Esophagus squamous epithelium (tissue), 5 donors: ENCODE results near the gene DENND11. TPM values are rescaled to one million over a fixed set of nuclear protein-coding genes. Genes with fewer than 3 reads are reported as not detected.

Source experiments
- DNase-seq: peaks from one replicate; lab custom pipeline; 2025; lab: John Stamatoyannopoulos, UW
- H3K27ac ChIP-seq, 4 donors: fragments of 200-600 bp; sonication (generic); one replicate each; pipeline ENCODE4 v1.5.1; 2016 to 2019; ENCODE audit warnings: mild to moderate bottlenecking in 1 of 4
- H3K27me3 ChIP-seq, 4 donors: fragments of 200-600 bp; sonication (generic); 1 replicate in 3 of 4; 2 replicates in 1 of 4; pipeline versions ENCODE4 v1.5.1 to v1.6.0; 2017 to 2021; ENCODE audit warnings: antibody characterized with exemption in 1 of 4
- H3K36me3 ChIP-seq, 3 donors: fragments of 200-600 bp; sonication (generic); one replicate each; pipeline ENCODE4 v1.5.1; 2016 to 2019
- H3K4me1 ChIP-seq, 3 donors: fragments of 200-600 bp; sonication (generic); one replicate each; pipeline ENCODE4 v1.5.1; 2017 to 2019
- H3K4me3 ChIP-seq, 4 donors: fragments of 200-600 bp; sonication (generic); 1 replicate in 3 of 4; 2 replicates in 1 of 4; pipeline ENCODE4 v1.5.1; 2016 to 2019; ENCODE audit warnings: mild to moderate bottlenecking in 2 of 4, moderate library complexity in 1 of 4
- H3K9me3 ChIP-seq, 3 donors: fragments of 200-600 bp; sonication (generic); one replicate each; pipeline ENCODE4 v1.5.1; 2016 to 2019
- POLR2A ChIP-seq, 4 donors: fragments of 450-650 bp; IDR thresholded peaks; one replicate each; pipeline ENCODE4 v1.6.1; 2017; ENCODE audit warnings: antibody characterized with exemption in 4 of 4, mild to moderate bottlenecking in 4 of 4, moderate library complexity in 3 of 4
- WGBS, 2 donors: methylation state at CpG; one replicate each; pipeline ENCODE4 v1.1.5; 2018; 5-methylcytosine and 5-hydroxymethylcytosine counted together
- intact Hi-C: fragments of 100-400 bp; cut with DNase I; formaldehyde crosslinking; loops from one replicate; pipeline ENCODE4 v1.15.0; 2022
- total RNA-seq, 4 donors: library from RNA; depleted of rRNA; stranded (reverse); fragments of >200 nt; gene quantifications; one replicate each; pipeline ENCODE4 v1.1.0, GENCODE V29; 2016
- TF ChIP-seq, protein P1 (sequence below), 6 experiments: fragments of 450-650 bp in 4 of 6; fragments of 200-600 bp in 2 of 6; sonication (generic) in 2 of 6; IDR thresholded peaks; one replicate each; pipeline ENCODE4 v1.5.1; 2016 to 2019; ENCODE audit warnings: antibody characterized with exemption in 6 of 6, mild to moderate bottlenecking in 4 of 6, moderate library complexity in 4 of 6
- donor health status: DM: yes; HTN: yes; CAD: no.

Gene DENND11
- total RNA-seq, 4 donors from 2014 or later = 11.8 to 28.6 (median 14.2) TPM

DNA sequence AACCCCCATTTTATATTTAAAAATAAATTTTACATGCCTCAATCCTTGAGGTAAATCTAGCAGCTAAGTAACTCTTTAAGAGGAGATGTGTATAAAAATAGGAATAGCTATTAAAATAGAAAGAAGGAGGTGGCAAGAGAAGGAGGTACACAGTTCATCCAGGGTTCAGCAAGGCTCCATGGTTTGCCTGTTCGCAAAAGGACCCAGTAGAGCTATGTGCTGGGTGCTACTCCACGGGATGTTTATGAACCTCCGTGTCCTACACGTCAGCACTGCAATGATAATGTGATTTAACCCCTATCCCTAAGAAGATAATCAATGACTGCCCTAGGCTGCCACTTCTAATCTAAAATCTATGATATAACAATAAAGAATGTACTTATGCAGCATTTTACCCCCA lies 926 bp upstream of the DENND11 start:
- TF ChIP-seq, protein P1, sequence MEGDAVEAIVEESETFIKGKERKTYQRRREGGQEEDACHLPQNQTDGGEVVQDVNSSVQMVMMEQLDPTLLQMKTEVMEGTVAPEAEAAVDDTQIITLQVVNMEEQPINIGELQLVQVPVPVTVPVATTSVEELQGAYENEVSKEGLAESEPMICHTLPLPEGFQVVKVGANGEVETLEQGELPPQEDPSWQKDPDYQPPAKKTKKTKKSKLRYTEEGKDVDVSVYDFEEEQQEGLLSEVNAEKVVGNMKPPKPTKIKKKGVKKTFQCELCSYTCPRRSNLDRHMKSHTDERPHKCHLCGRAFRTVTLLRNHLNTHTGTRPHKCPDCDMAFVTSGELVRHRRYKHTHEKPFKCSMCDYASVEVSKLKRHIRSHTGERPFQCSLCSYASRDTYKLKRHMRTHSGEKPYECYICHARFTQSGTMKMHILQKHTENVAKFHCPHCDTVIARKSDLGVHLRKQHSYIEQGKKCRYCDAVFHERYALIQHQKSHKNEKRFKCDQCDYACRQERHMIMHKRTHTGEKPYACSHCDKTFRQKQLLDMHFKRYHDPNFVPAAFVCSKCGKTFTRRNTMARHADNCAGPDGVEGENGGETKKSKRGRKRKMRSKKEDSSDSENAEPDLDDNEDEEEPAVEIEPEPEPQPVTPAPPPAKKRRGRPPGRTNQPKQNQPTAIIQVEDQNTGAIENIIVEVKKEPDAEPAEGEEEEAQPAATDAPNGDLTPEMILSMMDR (IDR thresholded peaks at IDR 0.05) = no peak
- no peak for TF ChIP-seq POLR2A (IDR thresholded peaks at IDR 0.05)
- H3K27ac ChIP-seq = peak overlapping the region in 1 of 4 donors; percentile 75
- no peaks in the 10 kb centered on the region for H3K9me3 ChIP-seq
- WGBS, 2 donors = 65 to 89% methylated on average over 4 of the region's 4 CpGs
- intact Hi-C loops = no loop called here
- H3K36me3 ChIP-seq = no peaks in the 10 kb centered on the region
- peaks cover 0 to 79% (median 21%) of the 10 kb centered on the region in 3 donors for H3K4me1 ChIP-seq
- no peaks in the 10 kb centered on the region for H3K27me3 ChIP-seq
- no peak for DNase-seq
- peak overlapping the region in 1 of 4 donors; percentile 76 for H3K4me3 ChIP-seq

DNA sequence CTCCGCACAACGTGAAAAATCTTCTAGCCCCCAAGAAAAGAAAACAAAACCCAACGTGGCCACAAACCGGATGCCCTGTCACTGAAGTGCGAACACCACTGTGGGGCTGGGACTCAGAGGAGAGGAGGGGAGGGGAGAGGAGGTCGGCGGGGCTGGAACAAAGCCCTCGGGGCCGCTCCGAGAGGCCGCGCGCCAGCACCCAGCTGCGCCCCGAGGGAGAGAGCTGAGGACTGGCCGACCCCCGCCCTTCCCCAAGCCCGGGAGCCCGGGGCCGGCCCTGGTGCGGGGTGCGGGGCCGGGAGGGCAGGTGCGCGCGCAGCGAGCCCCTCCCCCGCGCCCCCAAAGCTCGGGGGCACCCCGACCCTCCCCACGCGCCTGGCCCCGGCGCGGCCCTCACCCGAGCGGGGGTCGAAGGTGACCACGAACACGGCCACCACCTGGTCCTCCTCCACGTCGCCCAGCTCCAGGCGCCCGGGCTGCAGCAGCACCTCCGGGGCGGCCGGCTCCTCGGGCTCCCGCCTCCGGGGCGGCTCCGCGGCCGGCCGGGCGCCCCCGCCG lies 398 bp downstream of the DENND11 start:
- intact Hi-C loops = no loop called here
- H3K36me3 ChIP-seq = no peaks in the 10 kb centered on the region
- H3K4me1 ChIP-seq = peaks cover 3 to 86% (median 21%) of the 10 kb centered on the region in 3 donors
- no peak for DNase-seq
- H3K27ac ChIP-seq = peak overlapping the region; percentile 82 to 92 (median 88)
- peak overlapping the region; percentile 76 to 99 (median 87) for H3K4me3 ChIP-seq
- no peaks in the 10 kb centered on the region for H3K27me3 ChIP-seq
- WGBS, 2 donors = 0% methylated on average over 4 to 5 of the region's 59 CpGs
- H3K9me3 ChIP-seq = no peaks in the 10 kb centered on the region
- TF ChIP-seq, protein P1 (IDR thresholded peaks at IDR 0.05) = no peak
- peak in 1 of 4 donors; percentile 35 for TF ChIP-seq POLR2A (IDR thresholded peaks at IDR 0.05)

DNA sequence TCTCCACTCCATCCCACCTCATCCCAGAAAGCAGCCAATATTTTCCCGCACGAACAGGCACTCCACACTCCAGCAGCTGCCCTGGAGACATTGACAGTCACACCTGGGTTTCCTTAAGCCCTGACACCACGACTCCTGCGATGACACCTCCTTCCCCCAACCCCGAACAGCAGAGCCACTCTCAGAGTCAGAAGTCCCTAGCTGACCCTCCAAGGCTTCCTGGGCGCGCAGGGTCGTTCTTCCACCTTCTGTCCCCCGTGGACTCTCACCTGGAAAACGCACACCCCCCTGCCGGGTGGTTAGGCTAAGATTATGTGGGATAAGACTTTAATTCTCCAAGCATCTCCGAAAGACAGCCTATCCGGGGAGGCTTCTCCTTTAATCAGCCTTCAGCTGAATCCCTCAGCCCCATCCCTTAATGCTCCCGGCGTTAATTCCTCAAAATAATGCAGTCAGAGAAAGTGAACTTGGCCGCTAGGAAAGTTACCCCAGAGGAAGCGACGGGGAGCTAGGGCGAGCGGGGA lies 1.1 kb downstream of the DENND11 start:
- TF ChIP-seq POLR2A (IDR thresholded peaks at IDR 0.05) = no peak
- TF ChIP-seq, protein P1 (IDR thresholded peaks at IDR 0.05) = no peak
- no peaks in the 10 kb centered on the region for H3K9me3 ChIP-seq
- H3K27me3 ChIP-seq = no peaks in the 10 kb centered on the region
- intact Hi-C loops = no loop called here
- peaks cover 3 to 86% (median 17%) of the 10 kb centered on the region in 3 donors for H3K4me1 ChIP-seq
- 8 to 20% methylated on average over 5 to 19 of the region's 20 CpGs for WGBS, 2 donors
- H3K27ac ChIP-seq = peak overlapping the region; percentile 82 to 92 (median 88)
- no peak for DNase-seq
- peak overlapping the region; percentile 76 to 99 (median 87) for H3K4me3 ChIP-seq
- no peaks in the 10 kb centered on the region for H3K36me3 ChIP-seq

DNA sequence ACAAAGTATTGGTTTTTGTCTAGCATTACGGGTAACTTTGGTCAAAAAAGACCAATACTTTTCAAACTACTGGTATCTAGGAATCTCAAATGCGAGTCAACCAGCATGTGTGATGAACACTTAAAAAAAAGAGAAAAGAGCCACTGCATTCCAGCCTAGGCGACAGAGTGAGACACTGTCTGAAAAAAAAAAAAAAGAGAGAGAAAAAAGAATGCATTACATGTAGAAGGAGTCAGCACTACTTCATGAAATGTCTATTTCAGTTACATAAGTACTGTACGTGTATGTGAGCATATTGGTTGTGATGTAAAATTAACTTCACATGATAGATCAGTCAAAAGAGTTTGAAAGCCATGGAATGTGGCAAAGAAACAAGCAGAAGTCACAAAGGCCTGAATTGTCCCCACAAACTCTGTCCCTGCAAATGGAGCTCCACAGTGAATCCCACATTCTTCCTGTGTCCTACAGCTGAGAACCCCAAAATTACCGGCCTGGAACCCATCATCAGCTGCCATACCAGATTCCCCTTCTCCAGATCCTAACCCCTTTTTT lies 1.6 kb downstream of the DENND11 start:
- DNase-seq = no peak
- intact Hi-C loops = no loop called here

More for the DNA sequence above, 1.6 kb downstream of the DENND11 start:
- peak overlapping the region in 3 of 4 donors; percentile 85 to 92 (median 92) for H3K27ac ChIP-seq
- H3K36me3 ChIP-seq = no peaks in the 10 kb centered on the region
- H3K4me3 ChIP-seq = peak overlapping the region in 3 of 4 donors; percentile 76 to 99 (median 98)
- no peaks in the 10 kb centered on the region for H3K27me3 ChIP-seq
- peaks cover 3 to 86% (median 15%) of the 10 kb centered on the region in 3 donors for H3K4me1 ChIP-seq
- TF ChIP-seq POLR2A (IDR thresholded peaks at IDR 0.05) = no peak
- TF ChIP-seq, protein P1 (IDR thresholded peaks at IDR 0.05) = no peak
- WGBS, 2 donors = 66 to 75% methylated on average over 5 of the region's 5 CpGs
- no peaks in the 10 kb centered on the region for H3K9me3 ChIP-seq
